Measurements from ENCODE around the gene ARRB1. TPM values are rescaled to one million over a fixed set of nuclear protein-coding genes. Genes with fewer than 3 reads are reported as not detected.
A peak's percentile ranks its signal among the peaks of the same experiment; 100 is the strongest.

ARRB1 gene
- total RNA-seq, 1 donor from 2014 or later = 13.2 TPM

DNA sequence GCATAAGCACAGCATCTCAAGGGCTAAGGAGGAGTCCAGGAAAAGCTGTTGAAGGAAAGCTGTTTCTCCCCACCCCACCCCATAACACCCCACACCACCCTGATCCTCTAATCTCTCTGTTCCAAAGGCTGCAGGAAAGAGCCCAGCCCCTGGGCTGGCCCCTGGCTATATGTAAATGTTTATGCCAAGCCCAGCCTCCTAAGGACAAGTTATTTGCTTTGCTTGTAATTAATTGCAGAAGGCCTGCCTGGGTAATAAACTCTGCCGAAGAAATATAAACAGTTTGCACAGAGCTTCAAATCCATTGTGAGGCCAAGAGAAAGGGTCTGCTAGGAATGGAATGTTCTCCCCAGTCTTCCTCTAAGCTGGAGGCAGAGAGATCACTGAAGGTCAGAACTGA lies 21.2 kb downstream of the ARRB1 start:
- no peak for DNase-seq (ENCODE audit: extremely low spot score, unreplicated experiment)
- Mint-ChIP-seq H3K36me3 (ENCODE audit: unreplicated experiment) (no peaks in the 10 kb centered on the region), H3K4me3 (ENCODE audit: unreplicated experiment) (no peak overlapping the region), H3K4me1 (ENCODE audit: unreplicated experiment) (peaks cover 62% of the 10 kb centered on the region), H3K27me3 (ENCODE audit: unreplicated experiment) (no peaks in the 10 kb centered on the region), H3K9me3 (ENCODE audit: unreplicated experiment) (no peaks in the 10 kb centered on the region), H3K27ac (ENCODE audit: unreplicated experiment) (no peak overlapping the region)
- TF ChIP-seq, protein P1, sequence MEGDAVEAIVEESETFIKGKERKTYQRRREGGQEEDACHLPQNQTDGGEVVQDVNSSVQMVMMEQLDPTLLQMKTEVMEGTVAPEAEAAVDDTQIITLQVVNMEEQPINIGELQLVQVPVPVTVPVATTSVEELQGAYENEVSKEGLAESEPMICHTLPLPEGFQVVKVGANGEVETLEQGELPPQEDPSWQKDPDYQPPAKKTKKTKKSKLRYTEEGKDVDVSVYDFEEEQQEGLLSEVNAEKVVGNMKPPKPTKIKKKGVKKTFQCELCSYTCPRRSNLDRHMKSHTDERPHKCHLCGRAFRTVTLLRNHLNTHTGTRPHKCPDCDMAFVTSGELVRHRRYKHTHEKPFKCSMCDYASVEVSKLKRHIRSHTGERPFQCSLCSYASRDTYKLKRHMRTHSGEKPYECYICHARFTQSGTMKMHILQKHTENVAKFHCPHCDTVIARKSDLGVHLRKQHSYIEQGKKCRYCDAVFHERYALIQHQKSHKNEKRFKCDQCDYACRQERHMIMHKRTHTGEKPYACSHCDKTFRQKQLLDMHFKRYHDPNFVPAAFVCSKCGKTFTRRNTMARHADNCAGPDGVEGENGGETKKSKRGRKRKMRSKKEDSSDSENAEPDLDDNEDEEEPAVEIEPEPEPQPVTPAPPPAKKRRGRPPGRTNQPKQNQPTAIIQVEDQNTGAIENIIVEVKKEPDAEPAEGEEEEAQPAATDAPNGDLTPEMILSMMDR (IDR thresholded peaks at IDR 0.05) = no peak

DNA sequence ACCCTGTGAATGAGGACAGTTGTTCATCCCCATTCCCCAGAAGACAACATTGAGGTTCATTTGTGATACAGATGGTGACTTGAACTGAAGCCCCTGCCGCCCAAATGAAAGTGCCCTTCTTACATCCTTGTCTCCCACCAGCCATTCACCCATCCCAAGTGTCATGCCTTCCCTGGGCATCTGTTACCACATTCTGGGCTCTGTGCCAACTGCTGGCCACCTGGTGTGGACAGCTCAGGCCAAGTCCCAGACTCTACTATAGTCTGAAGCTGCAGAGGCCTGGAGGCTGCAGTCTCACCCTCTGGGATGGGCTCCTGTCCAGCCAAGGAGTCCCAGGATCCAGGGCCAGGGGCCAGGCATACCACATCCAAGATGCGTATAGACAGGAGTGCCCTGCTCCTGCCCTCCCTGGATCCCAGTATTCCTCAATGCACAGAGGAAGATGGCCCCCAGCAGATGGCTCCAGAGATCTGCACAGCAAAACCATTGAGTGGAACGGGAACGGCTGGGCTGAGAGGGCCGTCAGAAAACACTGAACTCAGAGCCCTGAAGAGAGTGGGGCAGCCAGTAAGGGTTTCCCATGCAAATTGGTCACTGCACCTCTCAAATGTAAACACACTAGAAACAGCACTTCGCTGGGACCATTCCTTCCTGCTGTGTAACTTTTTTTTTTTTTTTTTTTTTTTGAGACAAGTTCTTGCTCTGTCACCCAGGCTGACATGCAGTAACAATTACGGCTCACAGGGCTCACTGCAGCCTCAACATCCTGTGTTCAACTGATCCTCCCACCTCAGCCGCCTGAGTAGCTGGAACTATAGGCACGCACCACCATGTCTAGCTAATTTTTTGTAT lies 22.8 kb downstream of the ARRB1 start:
- peaks cover 50% of the 10 kb centered on the region for H3K4me1 Mint-ChIP-seq (ENCODE audit: unreplicated experiment)
- H3K27ac Mint-ChIP-seq (ENCODE audit: unreplicated experiment) = peak overlapping the region; percentile 62

DNA sequence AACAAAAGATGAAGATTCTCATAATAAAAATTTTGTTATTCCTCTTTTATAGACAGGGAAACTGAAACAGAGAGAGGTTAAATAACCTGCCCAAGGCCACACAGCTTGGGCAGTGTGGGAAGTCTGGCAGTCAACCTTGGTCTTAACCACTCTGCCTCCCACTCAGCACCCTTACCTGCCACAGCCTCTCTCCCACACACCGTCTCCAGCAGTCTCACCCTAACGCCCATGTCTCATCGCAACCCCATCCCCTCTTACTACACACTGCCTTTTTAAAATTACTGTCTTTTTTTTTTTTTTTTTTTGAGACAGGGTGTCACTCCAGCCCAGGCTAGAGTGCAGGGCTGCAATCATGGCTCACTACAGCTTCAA lies 25.0 kb downstream of the ARRB1 start:
- H3K27ac Mint-ChIP-seq (ENCODE audit: unreplicated experiment) = peak overlapping the region; percentile 84
- H3K4me1 Mint-ChIP-seq (ENCODE audit: unreplicated experiment) = peaks cover 43% of the 10 kb centered on the region
- TF ChIP-seq, protein P1 (IDR thresholded peaks at IDR 0.05) = no peak
- no peaks in the 10 kb centered on the region for H3K27me3 Mint-ChIP-seq (ENCODE audit: unreplicated experiment)
- no peaks in the 10 kb centered on the region for H3K36me3 Mint-ChIP-seq (ENCODE audit: unreplicated experiment)
- no peaks in the 10 kb centered on the region for H3K9me3 Mint-ChIP-seq (ENCODE audit: unreplicated experiment)
- no peak for DNase-seq (ENCODE audit: extremely low spot score, unreplicated experiment)
- no peak overlapping the region for H3K4me3 Mint-ChIP-seq (ENCODE audit: unreplicated experiment)

More for the DNA sequence above, 22.8 kb downstream of the ARRB1 start:
- peak; percentile 87 for DNase-seq (ENCODE audit: extremely low spot score, unreplicated experiment)
- no peak overlapping the region for H3K4me3 Mint-ChIP-seq (ENCODE audit: unreplicated experiment)
- TF ChIP-seq, protein P1 (IDR thresholded peaks at IDR 0.05) = peak; percentile 79
- no peaks in the 10 kb centered on the region for H3K9me3 Mint-ChIP-seq (ENCODE audit: unreplicated experiment)
- no peaks in the 10 kb centered on the region for H3K36me3 Mint-ChIP-seq (ENCODE audit: unreplicated experiment)
- no peaks in the 10 kb centered on the region for H3K27me3 Mint-ChIP-seq (ENCODE audit: unreplicated experiment)

DNA sequence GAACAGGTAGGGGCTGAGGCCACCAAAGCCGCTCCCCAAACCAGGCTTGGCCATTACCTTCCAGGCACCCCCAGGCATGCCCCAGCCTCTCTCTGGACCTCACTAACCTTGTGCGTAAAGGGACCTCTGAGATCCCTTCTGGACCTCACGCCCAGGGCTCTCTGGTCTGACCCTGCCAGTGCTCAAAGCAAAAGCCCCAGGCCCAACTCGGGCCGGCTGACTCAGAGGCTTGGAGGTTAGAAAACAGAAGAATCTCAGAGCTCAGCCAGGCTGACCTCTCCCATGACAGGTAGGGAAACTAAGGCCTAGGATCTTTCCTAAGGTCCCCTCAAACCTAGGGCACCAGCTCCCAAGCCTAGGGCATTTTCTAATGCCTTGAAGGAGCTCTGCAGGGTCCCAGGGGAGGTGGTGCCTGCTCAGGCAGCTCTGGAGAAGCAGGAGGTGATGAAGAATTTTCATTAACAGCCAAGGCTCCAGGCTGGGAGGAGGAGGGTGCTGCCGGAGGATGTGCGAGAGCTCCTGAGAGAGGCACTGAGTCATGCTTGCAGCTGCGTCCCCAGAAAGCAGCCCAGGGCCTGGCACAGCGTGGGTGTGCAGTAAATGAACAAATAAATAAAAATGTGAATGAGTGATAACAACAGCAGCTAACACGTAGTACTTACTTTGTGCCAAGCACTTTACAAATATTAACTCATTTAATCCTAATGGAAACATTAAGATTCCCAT lies 25.6 kb downstream of the ARRB1 start:
- TF ChIP-seq, protein P1 (IDR thresholded peaks at IDR 0.05) = no peak
- Mint-ChIP-seq H3K4me1 (ENCODE audit: unreplicated experiment) (peaks cover 43% of the 10 kb centered on the region), H3K4me3 (ENCODE audit: unreplicated experiment) (no peak overlapping the region), H3K27me3 (ENCODE audit: unreplicated experiment) (no peaks in the 10 kb centered on the region), H3K9me3 (ENCODE audit: unreplicated experiment) (no peaks in the 10 kb centered on the region), H3K36me3 (ENCODE audit: unreplicated experiment) (no peaks in the 10 kb centered on the region), H3K27ac (ENCODE audit: unreplicated experiment) (peak overlapping the region; percentile 84)
- no peak for DNase-seq (ENCODE audit: extremely low spot score, unreplicated experiment)

DNA sequence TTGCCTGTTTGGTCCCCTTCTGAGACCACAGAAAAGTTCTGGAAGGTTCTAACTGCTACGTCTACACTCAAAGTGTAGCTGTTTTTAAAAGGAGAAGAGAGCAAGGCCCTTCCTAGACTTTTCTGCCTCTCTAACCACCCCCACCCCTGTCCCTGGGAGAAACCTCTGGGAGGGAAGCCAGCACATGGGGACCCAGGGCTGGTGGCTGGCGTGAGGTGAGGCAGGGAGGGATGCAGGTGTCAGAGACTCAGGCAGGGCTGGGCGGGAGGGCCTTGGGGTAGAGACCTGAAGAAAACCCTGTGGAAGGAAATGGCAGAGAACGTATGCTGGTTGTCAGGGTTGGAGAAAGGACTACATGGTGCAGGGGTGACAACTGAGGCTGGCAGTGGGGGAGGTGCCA lies 26.7 kb downstream of the ARRB1 start:
- H3K4me3 Mint-ChIP-seq (ENCODE audit: unreplicated experiment) = no peak overlapping the region
- TF ChIP-seq, protein P1 (IDR thresholded peaks at IDR 0.05) = no peak
- DNase-seq (ENCODE audit: extremely low spot score, unreplicated experiment) = no peak
- H3K4me1 Mint-ChIP-seq (ENCODE audit: unreplicated experiment) = peaks cover 44% of the 10 kb centered on the region
- H3K9me3 Mint-ChIP-seq (ENCODE audit: unreplicated experiment) = no peaks in the 10 kb centered on the region
- H3K27ac Mint-ChIP-seq (ENCODE audit: unreplicated experiment) = no peak overlapping the region
- H3K27me3 Mint-ChIP-seq (ENCODE audit: unreplicated experiment) = no peaks in the 10 kb centered on the region
- no peaks in the 10 kb centered on the region for H3K36me3 Mint-ChIP-seq (ENCODE audit: unreplicated experiment)

All from osteocyte (in vitro differentiated cells).